ENCODE results near the gene PRKAR1B.
A peak's percentile ranks its signal among the peaks of the same experiment; 100 is the strongest.

PRKAR1B gene

DNA sequence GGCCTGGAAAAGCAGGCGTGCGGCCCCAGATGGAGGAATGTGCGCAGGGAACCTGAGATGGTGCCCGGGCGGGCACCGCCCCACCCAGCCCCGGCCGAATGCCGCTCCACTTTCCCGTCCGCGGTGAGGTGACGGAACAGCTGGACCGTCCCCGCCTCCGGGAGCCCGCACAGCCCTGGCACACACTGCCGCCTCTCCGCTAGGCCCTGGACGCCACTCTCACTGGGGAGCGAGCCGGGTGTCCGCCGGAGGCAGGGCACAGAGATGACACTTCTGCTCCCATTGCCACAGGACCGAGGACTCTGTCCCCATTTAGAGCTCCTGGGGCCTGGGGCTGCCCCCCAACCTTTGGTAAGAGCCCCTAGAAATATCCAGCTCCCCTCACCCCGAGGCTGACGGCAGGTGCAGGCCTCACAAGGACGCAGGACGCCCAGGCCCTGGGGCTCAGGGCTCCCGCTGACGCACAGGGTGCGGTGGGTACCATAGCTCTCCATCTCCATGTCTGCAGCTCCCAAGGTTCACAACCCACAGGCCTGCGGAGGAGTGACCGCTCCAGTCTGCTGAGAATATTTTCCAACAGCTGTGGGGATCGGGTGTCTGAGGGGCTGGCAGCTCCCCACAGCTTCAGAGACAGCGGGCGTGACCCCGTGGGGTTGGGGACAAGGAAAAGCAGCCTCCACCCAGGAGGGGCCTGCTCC is 155.2 kb downstream of the PRKAR1B start:
- Histone ChIP-seq H3K4me1 (ENCODE audit: control insufficient read depth, insufficient read depth, low read length) (no peaks in the 10 kb centered on the region), H3K36me3 (ENCODE audit: control insufficient read depth in 2 of 2, insufficient read depth in 1 of 2, low read length in 2 of 2) (no peaks in the 10 kb centered on the region), H3K4me3 (ENCODE audit: low read depth, low read length) (no peak overlapping the region), H3K9me3 (ENCODE audit: control insufficient read depth, insufficient read depth, low read depth, low read length) (no peaks in the 10 kb centered on the region), H3K27ac (ENCODE audit: extremely low read depth, low read depth, low read length) (no peak overlapping the region)
- no peak for TF ChIP-seq ZNF221 (tag by site-specific recombination; IDR thresholded peaks at IDR 0.05; ENCODE audit: borderline replicate concordance)
- no peak for TF ChIP-seq ZNF596 (tag by site-specific recombination; IDR thresholded peaks at IDR 0.05)
- ChIA-PET POLR2A (no interaction called here), CTCF (interaction anchor here (0.7 kb wide), 1 partner anchor 308 kb away, joined by 5 read pairs; no protein-coding TSS in a partner anchor)

DNA sequence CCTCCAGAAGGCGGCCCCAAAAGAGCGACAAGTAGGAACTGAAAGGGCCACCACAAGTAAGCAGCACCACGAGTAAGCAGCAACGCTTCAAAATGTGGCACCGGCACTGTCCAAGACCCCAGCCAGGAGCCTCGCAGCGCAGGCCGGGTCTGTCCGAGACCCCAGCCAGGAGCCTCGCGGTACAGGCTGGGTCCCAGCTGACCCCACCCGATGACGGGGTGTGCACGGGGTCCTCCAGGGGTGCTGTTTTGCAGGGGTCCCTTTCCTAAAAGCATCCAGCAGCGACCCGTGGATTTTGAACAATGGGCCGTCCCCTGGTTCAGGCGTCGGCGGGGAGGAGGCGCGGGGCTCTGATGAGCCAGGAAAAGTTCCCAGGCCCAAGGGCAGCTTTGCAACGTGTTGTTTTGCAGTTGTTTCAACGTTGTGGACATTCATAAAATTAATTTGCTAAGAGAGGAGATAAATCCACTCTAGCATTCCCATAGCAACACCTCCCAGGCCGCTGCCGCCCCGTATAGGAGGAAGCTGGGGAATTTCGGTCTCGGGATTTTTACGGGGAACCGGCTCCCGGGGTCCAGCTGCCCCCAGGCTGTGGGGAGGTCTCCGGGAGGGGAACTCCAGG is 155.9 kb downstream of the PRKAR1B start:
- TF ChIP-seq ZNF670 (tag by site-specific recombination; IDR thresholded peaks at IDR 0.05; ENCODE audit: low read depth) (no peak), SCRT2 (tag by site-specific recombination; IDR thresholded peaks at IDR 0.05) (peak; percentile 46)
- Histone ChIP-seq H3K27ac (ENCODE audit: extremely low read depth, low read depth, low read length) (no peak overlapping the region), H3K4me3 (ENCODE audit: low read depth, low read length) (no peak overlapping the region), H3K4me1 (ENCODE audit: control insufficient read depth, insufficient read depth, low read length) (no peaks in the 10 kb centered on the region), H3K9me3 (ENCODE audit: control insufficient read depth, insufficient read depth, low read depth, low read length) (no peaks in the 10 kb centered on the region), H3K36me3 (ENCODE audit: control insufficient read depth in 2 of 2, insufficient read depth in 1 of 2, low read length in 2 of 2) (no peaks in the 10 kb centered on the region)
- ChIA-PET CTCF (no interaction called here), POLR2A (no interaction called here)

DNA sequence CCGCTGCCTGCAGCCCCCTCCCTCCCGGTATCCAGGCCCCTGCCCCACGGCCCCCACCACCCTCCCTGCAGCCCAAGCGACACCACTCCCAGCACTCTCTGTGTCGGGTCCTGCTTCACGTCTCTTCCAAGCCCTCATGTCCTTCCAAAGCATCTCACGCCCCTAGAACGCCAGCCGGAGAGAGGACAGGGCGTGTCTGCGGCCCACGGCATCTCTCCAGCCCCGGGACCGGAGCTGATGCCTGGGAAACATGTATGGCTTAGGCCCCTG is 156.3 kb downstream of the PRKAR1B start:
- H3K36me3 ChIP-seq (ENCODE audit: control insufficient read depth in 2 of 2, insufficient read depth in 1 of 2, low read length in 2 of 2), result no peaks in the 10 kb centered on the region
- no peak overlapping the region for H3K27ac ChIP-seq (ENCODE audit: extremely low read depth, low read depth, low read length)
- ChIA-PET CTCF (no interaction called here), POLR2A (no interaction called here)
- TF ChIP-seq ZNF707 (tag by site-specific recombination; IDR thresholded peaks at IDR 0.05) (no peak), YY2 (tag by site-specific recombination; IDR thresholded peaks at IDR 0.05) (no peak), ZNF24 (tag by site-specific recombination; IDR thresholded peaks at IDR 0.05) (no peak), ZNF654 (tag by site-specific recombination; IDR thresholded peaks at IDR 0.05; ENCODE audit: low read depth) (no peak), ZNF248 (tag by site-specific recombination; IDR thresholded peaks at IDR 0.05) (no peak), ZNF48 (tag by site-specific recombination; IDR thresholded peaks at IDR 0.05) (no peak), ZNF530 (tag by site-specific recombination; IDR thresholded peaks at IDR 0.05; ENCODE audit: low read depth) (no peak), HOXA7 (CRISPR knock-in tag; IDR thresholded peaks at IDR 0.05; ENCODE audit: borderline replicate concordance) (no peak), ZNF658 (tag by site-specific recombination; IDR thresholded peaks at IDR 0.05) (no peak), ZNF423 (tag by site-specific recombination; IDR thresholded peaks at IDR 0.05) (no peak)
- TF ChIP-seq, protein P1, sequence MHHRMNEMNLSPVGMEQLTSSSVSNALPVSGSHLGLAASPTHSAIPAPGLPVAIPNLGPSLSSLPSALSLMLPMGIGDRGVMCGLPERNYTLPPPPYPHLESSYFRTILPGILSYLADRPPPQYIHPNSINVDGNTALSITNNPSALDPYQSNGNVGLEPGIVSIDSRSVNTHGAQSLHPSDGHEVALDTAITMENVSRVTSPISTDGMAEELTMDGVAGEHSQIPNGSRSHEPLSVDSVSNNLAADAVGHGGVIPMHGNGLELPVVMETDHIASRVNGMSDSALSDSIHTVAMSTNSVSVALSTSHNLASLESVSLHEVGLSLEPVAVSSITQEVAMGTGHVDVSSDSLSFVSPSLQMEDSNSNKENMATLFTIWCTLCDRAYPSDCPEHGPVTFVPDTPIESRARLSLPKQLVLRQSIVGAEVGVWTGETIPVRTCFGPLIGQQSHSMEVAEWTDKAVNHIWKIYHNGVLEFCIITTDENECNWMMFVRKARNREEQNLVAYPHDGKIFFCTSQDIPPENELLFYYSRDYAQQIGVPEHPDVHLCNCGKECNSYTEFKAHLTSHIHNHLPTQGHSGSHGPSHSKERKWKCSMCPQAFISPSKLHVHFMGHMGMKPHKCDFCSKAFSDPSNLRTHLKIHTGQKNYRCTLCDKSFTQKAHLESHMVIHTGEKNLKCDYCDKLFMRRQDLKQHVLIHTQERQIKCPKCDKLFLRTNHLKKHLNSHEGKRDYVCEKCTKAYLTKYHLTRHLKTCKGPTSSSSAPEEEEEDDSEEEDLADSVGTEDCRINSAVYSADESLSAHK (tag by site-specific recombination; IDR thresholded peaks at IDR 0.05), result no peak
- no peaks in the 10 kb centered on the region for H3K9me3 ChIP-seq (ENCODE audit: control insufficient read depth, insufficient read depth, low read depth, low read length)
- H3K4me3 ChIP-seq (ENCODE audit: low read depth, low read length), result no peak overlapping the region
- no peaks in the 10 kb centered on the region for H3K4me1 ChIP-seq (ENCODE audit: control insufficient read depth, insufficient read depth, low read length)

DNA sequence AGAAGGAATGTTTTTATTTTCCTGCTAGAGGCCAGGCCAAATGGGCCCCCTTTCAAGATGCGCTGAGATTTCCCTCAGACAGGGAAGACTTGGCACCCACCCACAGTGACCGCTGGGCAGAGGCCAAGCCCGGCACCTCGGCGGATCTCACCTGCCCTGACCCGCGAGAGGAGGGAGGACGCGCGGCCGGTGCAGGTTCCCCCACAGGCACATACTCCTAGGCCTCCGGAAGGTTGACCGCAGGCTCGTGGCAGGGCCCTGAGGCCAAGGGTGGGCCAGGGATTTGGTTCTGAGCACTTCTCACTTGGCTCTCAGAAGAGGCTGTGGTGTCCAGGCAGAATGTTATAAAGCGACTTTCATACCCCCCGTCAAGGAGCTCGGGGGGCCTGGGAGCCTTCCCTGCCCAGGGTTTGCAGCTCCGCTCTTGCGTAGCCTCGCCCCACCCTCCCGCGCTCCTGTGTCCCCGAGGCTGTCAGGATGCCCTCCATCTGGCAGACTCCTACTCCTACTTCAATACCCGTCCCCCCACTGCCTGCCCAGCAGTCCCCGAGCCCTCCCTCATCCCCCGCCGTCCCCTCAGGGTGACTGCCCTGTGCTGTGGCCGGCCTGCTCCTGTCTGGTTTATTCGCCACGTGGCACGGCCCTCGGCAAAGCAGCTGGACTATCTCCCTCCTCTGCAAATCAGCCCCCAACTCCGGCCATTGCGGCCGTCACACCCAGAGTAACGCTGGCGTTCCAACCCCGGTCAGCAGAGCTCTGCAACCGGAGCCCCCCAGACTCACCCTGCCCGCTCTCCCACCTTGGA is 156.9 kb downstream of the PRKAR1B start:
- CTCF ChIA-PET, result interaction anchor here (0.5 kb wide), 1 partner anchor 302 kb away, joined by 3 read pairs; no protein-coding TSS in a partner anchor
- Histone ChIP-seq H3K4me1 (ENCODE audit: control insufficient read depth, insufficient read depth, low read length) (no peaks in the 10 kb centered on the region), H3K9me3 (ENCODE audit: control insufficient read depth, insufficient read depth, low read depth, low read length) (no peaks in the 10 kb centered on the region), H3K27ac (ENCODE audit: extremely low read depth, low read depth, low read length) (no peak overlapping the region), H3K4me3 (ENCODE audit: low read depth, low read length) (no peak overlapping the region), H3K36me3 (ENCODE audit: control insufficient read depth in 2 of 2, insufficient read depth in 1 of 2, low read length in 2 of 2) (no peaks in the 10 kb centered on the region)
- TF ChIP-seq ZNF138 (tag by site-specific recombination; IDR thresholded peaks at IDR 0.05; ENCODE audit: borderline replicate concordance) (no peak), ZFP3 (tag by site-specific recombination; IDR thresholded peaks at IDR 0.05; ENCODE audit: low read depth) (peak; percentile 69), ZNF37A (tag by site-specific recombination; IDR thresholded peaks at IDR 0.05) (no peak), ZNF133 (tag by site-specific recombination; IDR thresholded peaks at IDR 0.05) (no peak)
- POLR2A ChIA-PET, result no interaction called here
